DOHH2 (cell line): ENCODE results near the gene MYH8.

Experiments used
- H3F3A ChIP-seq: fragments of 200-600 bp; sonication (generic), shearing (Covaris generic); 2 replicates; pipeline ENCODE4 v1.6.0; 2016; ENCODE audit warnings: antibody characterized with exemption, mild to moderate bottlenecking; ENCODE audit not compliant: control insufficient read depth, insufficient read depth
- H3K27ac ChIP-seq: fragments of 200-600 bp; sonication (generic); 2 replicates; pipeline ENCODE4 v1.5.1; 2014; ENCODE audit warnings: low read depth, mild to moderate bottlenecking, low read length, moderate library complexity
- H3K27me3 ChIP-seq: fragments of 200-600 bp; sonication (generic); 2 replicates; pipeline ENCODE4 v1.6.1; 2014; ENCODE audit warnings: mild to moderate bottlenecking, low read length, mixed read lengths; ENCODE audit not compliant: control insufficient read depth
- H3K36me3 ChIP-seq: fragments of 200-600 bp; sonication (generic); 2 replicates; pipeline ENCODE4 v1.6.1; 2014; ENCODE audit warnings: mild to moderate bottlenecking, low read length, moderate library complexity, mixed read lengths; ENCODE audit not compliant: control insufficient read depth
- H3K4me1 ChIP-seq: fragments of 200-600 bp; sonication (generic); 2 replicates; pipeline ENCODE4 v1.6.1; 2014; ENCODE audit warnings: mild to moderate bottlenecking, low read length, mixed read lengths; ENCODE audit not compliant: control insufficient read depth
- H3K4me2 ChIP-seq: fragments of 200-600 bp; sonication (generic); 2 replicates; pipeline ENCODE4 v1.6.0; 2014; ENCODE audit warnings: mild to moderate bottlenecking, low read length, moderate library complexity
- H3K4me3 ChIP-seq: fragments of 200-600 bp; sonication (generic); 2 replicates; pipeline ENCODE4 v1.5.1; 2014; ENCODE audit warnings: mild to moderate bottlenecking, low read length, mixed read lengths
- H3K79me2 ChIP-seq: fragments of 200-600 bp; sonication (generic); 2 replicates; pipeline ENCODE4 v1.6.1; 2014; ENCODE audit warnings: mild to moderate bottlenecking, low read length, mixed read lengths; ENCODE audit not compliant: control insufficient read depth
- H3K9me2 ChIP-seq: fragments of 200-600 bp; sonication (generic); replicated peaks from 2 replicates; pipeline ENCODE4 v1.6.1; 2014; ENCODE audit warnings: mild to moderate bottlenecking, low read length, mixed read lengths; ENCODE audit not compliant: control insufficient read depth
- H3K9me3 ChIP-seq: fragments of 200-600 bp; sonication (generic); 2 replicates; pipeline ENCODE4 v1.6.1; 2014; ENCODE audit warnings: antibody characterized with exemption, low read length, mixed read lengths; ENCODE audit not compliant: control insufficient read depth, insufficient read depth
- H4K20me1 ChIP-seq: fragments of 200-600 bp; sonication (generic); 2 replicates; pipeline ENCODE4 v1.6.0; 2014; ENCODE audit warnings: low read depth, mild to moderate bottlenecking, antibody characterized with exemption, low read length, moderate library complexity; ENCODE audit not compliant: control insufficient read depth, insufficient read depth
- CTCF ChIP-seq: fragments of 200-600 bp; sonication (generic); IDR thresholded peaks from one replicate; pipeline ENCODE4 v1.5.1; 2014; ENCODE audit warnings: antibody characterized with exemption, mild to moderate bottlenecking, low read depth, low read length; ENCODE audit not compliant: poor library complexity, severe bottlenecking
- EZH2phosphoT487 ChIP-seq: fragments of 200-600 bp; sonication (generic); IDR thresholded peaks from 2 replicates; pipeline ENCODE4 v1.6.1; 2017; ENCODE audit warnings: borderline replicate concordance, mild to moderate bottlenecking, antibody characterized with exemption, low read length, moderate library complexity, mixed read lengths

Gene MYH8

GRCh38 chr17:10385871-10386270 is 35.9 kb downstream of the MYH8 start:
- H3K36me3 ChIP-seq, result no peaks in the 10 kb centered on the region
- no peaks in the 10 kb centered on the region for H3K4me1 ChIP-seq

GRCh38 chr17:10384175-10384574 is 37.6 kb downstream of the MYH8 start:
- Histone ChIP-seq H4K20me1 (no peaks in the 10 kb centered on the region), H3K9me3 (no peaks in the 10 kb centered on the region), H3K4me2 (no peak overlapping the region), H3K4me3 (no peak overlapping the region), H3K27me3 (no peaks in the 10 kb centered on the region), H3K4me1 (no peaks in the 10 kb centered on the region), H3F3A (no peaks in the 10 kb centered on the region), H3K79me2 (no peaks in the 10 kb centered on the region), H3K9me2 (no peaks in the 10 kb centered on the region), H3K27ac (no peak overlapping the region), H3K36me3 (no peaks in the 10 kb centered on the region)
- TF ChIP-seq EZH2phosphoT487, result no peak
- no peak for TF ChIP-seq CTCF

More at GRCh38 chr17:10385871-10386270, 35.9 kb downstream of the MYH8 start:
- no peak overlapping the region for H3K4me3 ChIP-seq
- H3K27ac ChIP-seq, result no peak overlapping the region
- 0 out of 2 replicates have a peak, but pooled peaks cover 2% of the 10 kb centered on the region for H3K27me3 ChIP-seq
- no peak overlapping the region for H3K4me2 ChIP-seq
- H3F3A ChIP-seq, result no peaks in the 10 kb centered on the region
- no peaks in the 10 kb centered on the region for H4K20me1 ChIP-seq
- H3K79me2 ChIP-seq, result no peaks in the 10 kb centered on the region
- no peaks in the 10 kb centered on the region for H3K9me3 ChIP-seq
- H3K9me2 ChIP-seq, result no peaks in the 10 kb centered on the region
- no peak for TF ChIP-seq CTCF
- no peak for TF ChIP-seq EZH2phosphoT487

GRCh38 chr17:10380631-10381408 is 40.9 kb downstream of the MYH8 start:
- no peaks in the 10 kb centered on the region for H4K20me1 ChIP-seq
- H3K79me2 ChIP-seq, result no peaks in the 10 kb centered on the region
- H3K4me3 ChIP-seq, result no peak overlapping the region
- no peaks in the 10 kb centered on the region for H3K27me3 ChIP-seq
- H3K4me2 ChIP-seq, result no peak overlapping the region
- no peaks in the 10 kb centered on the region for H3K36me3 ChIP-seq
- TF ChIP-seq EZH2phosphoT487 (no peak), CTCF (no peak)
- H3K9me2 ChIP-seq, result no peaks in the 10 kb centered on the region
- no peaks in the 10 kb centered on the region for H3K9me3 ChIP-seq
- H3K27ac ChIP-seq, result no peak overlapping the region
- no peaks in the 10 kb centered on the region for H3K4me1 ChIP-seq
- H3F3A ChIP-seq, result no peaks in the 10 kb centered on the region
